Astrocyte of the hippocampus (primary cell): Measurements from ENCODE around the gene HACE1.
"Not testable (repeated sequence)": the region's sequence is repeated elsewhere in the genome, so short reads cannot be mapped to it uniquely, and the experiment has no call there.

Source experiments
- DNase-seq: peaks from one replicate; pipeline ENCODE4 v3.0.0; 2011; ENCODE audit warnings: low read depth, low spot score

The HACE1 gene

DNA sequence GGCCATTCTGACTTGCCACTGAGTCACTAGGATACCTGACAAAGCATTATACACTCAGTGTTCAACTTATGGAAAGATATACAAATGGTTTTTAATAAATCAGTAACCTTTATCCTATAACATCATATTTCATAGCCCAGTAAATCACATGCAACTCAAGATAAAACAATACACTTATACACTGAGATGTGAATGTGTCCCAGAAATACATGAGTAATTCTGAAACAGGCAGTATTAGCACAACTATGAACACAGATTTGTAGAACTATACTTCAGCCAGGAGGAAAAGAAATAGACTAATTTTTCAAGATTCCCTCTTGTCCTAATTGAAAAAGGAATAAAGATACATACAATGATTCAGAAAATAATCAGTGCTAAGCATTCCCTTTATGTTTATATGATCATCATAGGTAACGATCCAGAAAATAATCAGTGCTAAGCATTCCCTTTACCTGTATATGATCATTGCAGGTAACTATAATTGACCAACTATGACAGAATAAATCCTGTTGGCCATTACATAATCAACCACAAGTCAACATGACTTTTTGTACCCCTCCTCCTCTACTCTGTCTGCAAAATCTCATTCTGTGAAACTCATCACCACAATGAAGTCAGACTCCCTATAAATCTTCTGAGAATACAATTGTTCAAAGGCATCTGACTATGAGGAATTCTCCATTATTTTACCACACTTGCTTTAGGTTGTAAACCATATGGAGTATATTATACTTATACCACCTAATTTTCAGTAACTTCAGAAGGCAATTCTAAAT, 30.3 kb downstream of the HACE1 start:
- no peak for DNase-seq

- no peak for DNase-seq
Measured at GRCh38 chr6:104828478-104828877, 31.2 kb downstream of the HACE1 start.

GRCh38 chr6:104820820-104821219, 38.9 kb downstream of the HACE1 start:
- not testable (repeated sequence) for DNase-seq

- DNase-seq, result no peak
Measured at GRCh38 chr6:104816125-104816524, 43.6 kb downstream of the HACE1 start.

GRCh38 chr6:104814743-104815142, 45.0 kb downstream of the HACE1 start:
- no peak for DNase-seq

DNA sequence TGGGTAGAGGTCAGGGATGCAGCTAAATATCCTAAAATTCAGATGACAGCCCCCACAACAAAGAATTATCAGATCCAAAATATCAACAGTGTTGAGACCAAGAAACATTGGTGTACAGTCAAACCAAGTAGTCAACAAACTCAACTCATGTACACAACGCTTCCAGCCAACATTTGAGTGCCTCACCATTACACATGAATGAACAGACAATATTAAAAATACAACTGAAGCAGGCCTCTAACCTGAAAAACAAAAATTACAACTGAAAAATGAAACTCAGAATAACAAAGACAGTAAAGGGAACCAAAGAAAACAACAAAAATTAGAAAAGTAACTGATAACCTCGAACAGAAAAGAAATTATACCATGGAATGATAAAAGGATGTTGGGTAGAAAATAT, 46.2 kb downstream of the HACE1 start:
- DNase-seq, result no peak

DNA sequence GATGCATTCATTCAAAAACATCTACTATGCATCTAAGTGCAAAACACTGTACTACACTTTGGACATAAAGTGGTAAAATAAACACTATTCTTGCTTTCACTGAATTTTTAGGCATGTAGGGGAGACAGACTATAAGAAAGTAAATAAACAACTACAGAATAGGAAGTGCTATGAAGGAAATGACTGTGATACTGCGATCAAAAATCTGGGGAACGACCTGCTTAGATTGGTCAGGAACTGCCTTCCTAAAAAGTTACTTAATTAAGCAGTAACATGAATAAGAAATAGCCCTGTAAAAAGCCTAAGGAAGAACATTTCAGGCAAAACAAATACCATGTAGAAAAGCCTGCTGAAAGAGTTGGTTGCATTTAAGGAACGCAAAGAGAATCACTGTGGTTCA, 50.6 kb downstream of the HACE1 start:
- no peak for DNase-seq

GRCh38 chr6:104805335-104805734, 54.4 kb downstream of the HACE1 start:
- not testable (repeated sequence) for DNase-seq

DNA sequence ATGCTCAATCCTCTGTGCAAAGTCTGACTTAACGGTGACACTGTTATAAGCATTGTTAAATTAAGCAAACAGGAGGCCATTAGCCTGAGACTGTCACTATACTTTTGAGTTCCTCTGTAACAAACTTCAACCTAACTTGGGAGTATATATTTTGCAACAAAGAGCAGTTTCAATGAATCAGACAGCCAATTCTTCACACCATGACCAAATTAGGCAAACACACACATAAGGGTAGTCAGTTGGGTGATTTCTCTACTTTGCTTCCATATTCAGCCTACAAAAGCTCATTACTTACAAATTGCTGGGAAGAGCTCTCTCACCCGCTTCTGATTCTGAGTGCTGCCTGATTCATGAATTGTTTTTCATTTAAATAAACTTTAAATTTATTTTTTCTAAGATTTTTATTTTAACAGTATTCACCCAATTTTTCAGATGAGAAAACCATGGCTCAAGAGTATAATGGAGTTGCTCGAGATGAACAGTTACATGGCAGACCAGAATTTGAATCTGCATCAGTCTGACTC, 60.5 kb downstream of the HACE1 start:
- DNase-seq, result no peak

GRCh38 chr6:104796031-104796785, 63.5 kb downstream of the HACE1 start:
- no peak for DNase-seq

DNA sequence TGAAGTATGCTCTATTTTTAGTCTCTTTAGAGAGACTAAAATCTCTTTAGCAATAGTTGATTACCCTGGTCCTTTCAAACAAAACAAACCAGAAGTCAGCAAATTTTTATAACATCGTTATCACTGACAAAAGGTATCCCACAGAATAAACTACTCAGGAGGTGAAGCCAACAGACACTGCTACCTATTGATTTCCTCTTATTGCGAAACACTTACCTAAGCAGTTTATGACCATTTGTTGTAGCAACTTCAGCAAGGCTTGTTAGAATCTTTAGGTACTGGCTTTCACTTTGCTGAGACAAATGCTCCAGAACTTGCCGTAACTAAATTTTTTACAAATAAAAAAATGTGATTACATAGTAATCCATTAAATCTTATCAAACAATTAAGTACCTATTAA, 64.4 kb downstream of the HACE1 start:
- no peak for DNase-seq

- DNase-seq, result peak; percentile 78
Measured at GRCh38 chr6:104789770-104790190, 69.9 kb downstream of the HACE1 start.

DNA sequence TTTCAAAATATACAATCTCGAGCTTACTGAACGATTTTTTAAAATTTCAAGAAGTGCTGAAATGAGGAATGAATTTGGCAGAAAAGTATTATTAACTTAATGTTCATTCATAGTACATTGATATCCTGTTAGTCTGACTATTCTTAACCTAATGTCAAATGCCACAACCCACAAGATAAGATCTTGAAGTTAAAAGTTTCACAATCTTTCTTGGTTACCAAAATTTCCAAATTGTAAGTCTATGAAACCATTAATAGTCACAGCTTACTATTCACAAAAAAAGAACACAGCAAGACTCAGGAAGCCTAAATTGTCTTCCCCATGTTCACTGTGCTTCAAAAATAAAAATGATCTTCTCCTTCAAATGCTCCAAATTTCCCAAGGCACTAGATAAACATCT, 71.3 kb downstream of the HACE1 start:
- no peak for DNase-seq

GRCh38 chr6:104787305-104787704, 72.4 kb downstream of the HACE1 start:
- no peak for DNase-seq

DNA sequence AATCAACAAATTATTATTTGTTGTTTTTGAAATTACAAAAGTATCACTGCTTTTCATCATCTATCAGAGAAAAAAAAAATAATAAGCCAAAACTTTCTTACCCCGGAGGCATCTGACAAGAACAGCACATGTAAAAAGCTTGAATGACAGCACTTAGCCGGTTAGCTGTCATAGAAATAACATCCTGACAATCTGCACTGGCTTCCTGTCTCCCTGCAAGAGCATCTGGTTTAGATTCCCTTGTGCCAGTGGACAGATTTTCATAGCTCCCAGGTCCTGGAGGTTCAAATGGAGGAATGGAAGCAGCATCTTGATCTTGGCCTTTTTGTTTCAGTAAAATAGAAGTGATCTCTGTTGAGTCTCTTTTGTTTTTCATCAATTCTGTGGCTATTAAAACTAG, 74.8 kb downstream of the HACE1 start:
- no peak for DNase-seq

GRCh38 chr6:104771258-104771832, 88.4 kb downstream of the HACE1 start:
- DNase-seq, result peak; percentile 33

DNA sequence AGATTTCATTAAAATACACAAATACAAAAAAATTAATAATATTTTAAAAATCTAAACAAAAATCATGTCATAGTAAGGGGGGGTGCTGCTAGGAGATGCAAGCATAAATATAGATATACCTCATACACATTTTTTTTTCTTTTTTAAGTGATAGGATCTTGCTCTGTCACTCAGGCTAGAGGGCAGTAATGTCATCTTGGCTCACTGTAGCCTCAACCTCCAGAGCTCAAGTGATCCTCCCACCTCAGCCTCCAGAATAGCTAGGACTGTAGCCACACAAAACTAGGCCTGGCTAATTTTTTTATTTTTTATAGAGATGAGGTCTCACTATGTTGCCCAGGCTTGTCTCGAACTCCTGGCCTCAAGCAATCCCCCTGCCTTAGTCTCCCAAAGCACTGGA, 90.8 kb downstream of the HACE1 start:
- no peak for DNase-seq

DNA sequence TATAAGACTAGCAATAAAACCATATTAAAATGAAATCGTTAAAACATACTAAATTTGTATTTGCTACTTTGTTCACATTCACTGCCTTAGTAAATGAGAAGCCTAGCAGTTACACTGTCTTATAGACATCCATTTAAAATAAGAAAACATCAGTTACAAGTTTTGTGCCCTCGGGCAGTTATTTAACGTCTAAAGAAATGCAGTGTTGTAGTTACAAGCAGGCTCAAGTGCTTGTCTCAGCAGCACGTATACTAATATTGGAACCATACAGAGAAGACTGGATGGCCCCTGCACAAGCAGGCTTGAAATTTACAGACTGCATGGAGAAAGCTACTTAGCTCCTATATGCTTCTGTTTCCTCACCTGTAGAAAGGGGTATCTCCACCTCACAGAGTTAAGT, 93.1 kb downstream of the HACE1 start:
- DNase-seq, result no peak

DNA sequence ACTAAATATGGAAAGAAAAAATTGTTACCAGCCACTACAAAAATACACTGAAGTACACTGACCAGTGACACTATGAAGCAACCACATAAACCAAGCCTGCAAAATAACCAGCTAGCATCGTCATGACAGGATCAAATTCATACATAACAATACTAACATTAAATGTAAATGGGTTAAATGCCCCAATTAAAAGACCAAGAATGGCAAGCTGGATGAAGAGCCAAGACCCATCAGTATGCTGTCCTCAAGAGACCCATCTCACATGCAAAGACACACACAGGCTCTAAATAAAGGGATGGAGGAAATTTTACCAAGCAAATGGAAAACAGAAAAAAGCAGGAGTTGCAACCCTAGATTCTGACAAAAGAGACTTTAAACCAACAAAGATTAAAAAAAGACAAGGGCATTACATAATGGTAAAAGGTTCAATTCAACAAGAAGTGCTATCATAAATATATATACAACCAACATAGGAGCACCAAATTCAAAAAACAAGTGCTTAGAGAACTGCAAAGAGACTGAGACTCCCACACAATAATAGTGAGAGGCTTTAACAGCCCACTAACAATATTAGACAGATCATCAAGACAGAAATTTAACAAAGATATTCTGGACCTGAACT, 104.8 kb downstream of the HACE1 start:
- DNase-seq, result peak; percentile 2

DNA sequence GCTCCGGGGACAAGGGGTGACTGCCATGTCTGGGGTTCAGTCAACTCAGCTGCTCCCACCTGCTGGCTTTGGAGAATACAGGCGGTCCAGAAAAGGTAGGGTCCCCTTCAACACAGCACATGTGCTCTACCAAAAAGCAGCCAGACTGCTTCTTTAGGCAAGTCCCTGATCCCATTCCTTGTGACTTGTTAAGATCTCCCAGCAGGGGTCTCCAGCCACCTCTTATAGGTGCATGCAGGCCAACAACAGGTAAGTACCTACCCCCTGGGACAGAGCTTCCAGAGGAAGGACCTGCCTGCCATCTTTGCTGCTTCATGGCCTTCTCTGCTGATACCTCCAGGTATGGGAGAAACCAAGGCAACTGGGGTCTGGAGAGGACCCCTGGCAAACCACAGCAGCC, 106.5 kb downstream of the HACE1 start:
- DNase-seq, result no peak

- DNase-seq, result peak; percentile 4
Measured at GRCh38 chr6:104750449-104750848, 109.3 kb downstream of the HACE1 start.

GRCh38 chr6:104739124-104739523, 120.6 kb downstream of the HACE1 start:
- DNase-seq, result not testable (repeated sequence)
